HG03342 (cell line): ENCODE data around the gene COL18A1.
"Not testable (repeated sequence)": the region's sequence is repeated elsewhere in the genome, so short reads cannot be mapped to it uniquely, and the experiment has no call there.

Experiments
- ATAC-seq: cut with Tn5 transposase; IDR thresholded peaks from one replicate; pipeline ENCODE4 v1.9.1; 2021; ENCODE audit warnings: mild to moderate bottlenecking, moderate library complexity; ENCODE audit not compliant: unreplicated experiment

Gene COL18A1

GRCh38 chr21:45423968-45424853 is 19.2 kb downstream of the COL18A1 start:
- ATAC-seq, result no peak

- ATAC-seq, result no peak
These were observed 20.2 kb downstream of the COL18A1 start for GRCh38 chr21:45424854-45425795.

- no peak for ATAC-seq
These were observed 22.6 kb downstream of the COL18A1 start for GRCh38 chr21:45427331-45428271.

- ATAC-seq, result no peak
These were observed 23.6 kb downstream of the COL18A1 start for GRCh38 chr21:45428534-45428933.

GRCh38 chr21:45429221-45430175 is 24.5 kb downstream of the COL18A1 start:
- ATAC-seq, result no peak

GRCh38 chr21:45430521-45431501 is 25.8 kb downstream of the COL18A1 start:
- no peak for ATAC-seq

GRCh38 chr21:45431781-45432572 is 27.0 kb downstream of the COL18A1 start:
- no peak for ATAC-seq

- no peak for ATAC-seq
These were observed 27.8 kb downstream of the COL18A1 start for GRCh38 chr21:45432575-45433255.

- no peak for ATAC-seq
These were observed 28.3 kb downstream of the COL18A1 start for GRCh38 chr21:45433301-45433700.

- ATAC-seq, result no peak
These were observed 29.1 kb downstream of the COL18A1 start for GRCh38 chr21:45433911-45434644.

- ATAC-seq, result no peak
These were observed 29.8 kb downstream of the COL18A1 start for GRCh38 chr21:45434645-45435217.

- no peak for ATAC-seq
These were observed 30.5 kb downstream of the COL18A1 start for GRCh38 chr21:45435405-45435981.

- ATAC-seq, result no peak
These were observed 31.5 kb downstream of the COL18A1 start for GRCh38 chr21:45436351-45437065.

GRCh38 chr21:45437844-45438243 is 32.9 kb downstream of the COL18A1 start:
- ATAC-seq, result not testable (repeated sequence)
